ENCODE results near the gene GALNT12.

GALNT12 gene

DNA sequence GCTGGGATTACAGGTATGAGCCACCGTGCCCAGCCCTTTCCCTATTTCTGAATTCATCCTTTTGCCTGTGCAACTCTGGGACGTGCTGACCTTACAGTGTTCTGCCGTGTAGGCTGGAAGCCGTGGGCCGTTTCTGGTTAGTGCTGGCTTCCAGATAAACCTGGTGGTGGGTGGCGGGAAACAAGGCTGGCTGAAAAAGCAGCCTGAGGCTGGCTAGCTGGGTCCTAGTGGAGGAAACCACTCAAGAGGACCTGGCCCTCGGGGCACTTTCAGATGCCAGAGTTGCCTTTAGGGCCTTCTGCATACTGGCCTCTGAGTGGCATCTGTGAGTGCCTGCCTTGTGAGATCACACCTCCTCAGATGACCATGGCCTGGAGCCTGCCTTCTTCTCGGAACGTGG, 26.9 kb downstream of the GALNT12 start:
- DNase-seq: no peak

- no peak for DNase-seq
These were observed 28.7 kb downstream of the GALNT12 start for GRCh38 chr9:98836206-98836605.

- DNase-seq: no peak
These were observed 30.0 kb downstream of the GALNT12 start for GRCh38 chr9:98837516-98837915.

DNA sequence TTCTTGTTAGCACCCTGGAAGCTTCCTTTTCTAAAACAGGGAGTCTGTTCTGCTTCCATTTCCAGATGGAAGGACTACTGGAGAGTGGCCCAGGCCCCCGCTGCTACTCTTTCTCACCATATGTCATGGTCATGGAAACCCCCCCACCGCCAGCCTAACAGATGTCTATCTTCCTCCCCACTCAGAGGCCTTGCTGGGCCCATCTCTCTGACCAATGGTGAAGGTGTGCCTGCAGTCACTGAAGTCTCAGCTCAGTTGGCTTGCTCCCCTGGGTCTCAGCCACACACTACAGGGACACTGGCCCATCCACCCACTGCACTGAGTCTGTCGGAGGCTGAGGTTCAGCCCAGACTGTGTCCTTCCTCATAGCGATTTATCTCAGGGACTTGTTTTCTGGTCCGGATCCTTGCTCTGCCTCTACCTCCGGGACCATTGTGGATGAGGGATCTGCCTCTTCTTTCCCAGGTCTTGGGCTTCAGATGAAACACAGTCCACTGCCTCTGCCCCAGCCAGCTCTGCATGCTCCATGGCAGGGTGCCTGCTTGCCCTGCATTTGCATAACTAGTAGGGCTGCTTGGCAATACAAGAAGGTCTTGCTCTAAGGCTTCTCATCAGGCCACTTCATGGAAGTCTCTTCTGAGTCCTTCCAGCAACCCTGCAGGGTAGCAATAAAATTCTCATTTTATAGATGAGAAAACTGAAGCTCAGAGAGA, 30.8 kb downstream of the GALNT12 start:
- peak; percentile 42 for DNase-seq

GRCh38 chr9:98838868-98839565, 31.5 kb downstream of the GALNT12 start:
- no peak for DNase-seq

GRCh38 chr9:98839724-98840123, 32.3 kb downstream of the GALNT12 start:
- DNase-seq: no peak

DNA sequence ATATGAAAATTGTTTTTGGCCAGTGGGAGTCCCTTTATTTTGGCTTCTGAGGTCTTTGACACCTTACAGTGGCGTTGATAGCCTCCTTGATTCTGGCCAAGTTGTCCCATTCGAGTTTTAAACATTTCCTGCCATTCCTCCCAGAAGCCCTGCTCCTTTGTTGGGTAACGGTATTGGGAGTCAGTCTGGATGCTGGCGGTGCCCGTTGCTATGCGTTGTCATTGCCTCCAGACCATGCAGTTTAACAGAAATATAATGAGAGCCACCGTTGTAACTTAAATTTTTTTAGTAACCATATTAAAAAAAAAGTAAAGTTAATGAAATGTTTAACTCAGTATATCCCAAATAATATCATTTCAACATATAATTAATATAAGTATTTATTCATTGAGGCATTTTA, 35.0 kb downstream of the GALNT12 start:
- DNase-seq: no peak

- DNase-seq: no peak
These were observed 38.6 kb downstream of the GALNT12 start for GRCh38 chr9:98846081-98846480.

- no peak for DNase-seq
These were observed 39.4 kb downstream of the GALNT12 start for GRCh38 chr9:98846879-98847278.

GRCh38 chr9:98848450-98849149, 41.1 kb downstream of the GALNT12 start:
- peak; percentile 70 for DNase-seq

DNA sequence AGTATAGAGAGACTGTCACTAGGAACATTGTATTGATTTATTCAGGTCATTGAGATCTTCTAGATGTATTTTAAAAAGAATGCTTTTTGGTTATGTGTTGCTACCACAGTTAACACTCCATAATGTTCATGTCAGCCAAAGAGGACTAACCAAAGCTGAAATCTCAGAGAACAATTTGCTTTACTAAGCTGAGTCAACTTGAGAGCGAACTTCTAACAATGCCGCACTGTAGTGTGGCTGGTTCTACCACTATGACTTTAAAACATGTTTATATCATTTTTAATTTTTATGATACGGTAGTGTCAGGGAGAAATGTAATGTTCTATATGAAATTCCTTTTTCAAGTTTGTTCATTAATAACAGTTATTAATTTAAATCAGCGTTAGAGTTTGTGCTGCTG, 42.1 kb downstream of the GALNT12 start:
- no peak for DNase-seq

DNA sequence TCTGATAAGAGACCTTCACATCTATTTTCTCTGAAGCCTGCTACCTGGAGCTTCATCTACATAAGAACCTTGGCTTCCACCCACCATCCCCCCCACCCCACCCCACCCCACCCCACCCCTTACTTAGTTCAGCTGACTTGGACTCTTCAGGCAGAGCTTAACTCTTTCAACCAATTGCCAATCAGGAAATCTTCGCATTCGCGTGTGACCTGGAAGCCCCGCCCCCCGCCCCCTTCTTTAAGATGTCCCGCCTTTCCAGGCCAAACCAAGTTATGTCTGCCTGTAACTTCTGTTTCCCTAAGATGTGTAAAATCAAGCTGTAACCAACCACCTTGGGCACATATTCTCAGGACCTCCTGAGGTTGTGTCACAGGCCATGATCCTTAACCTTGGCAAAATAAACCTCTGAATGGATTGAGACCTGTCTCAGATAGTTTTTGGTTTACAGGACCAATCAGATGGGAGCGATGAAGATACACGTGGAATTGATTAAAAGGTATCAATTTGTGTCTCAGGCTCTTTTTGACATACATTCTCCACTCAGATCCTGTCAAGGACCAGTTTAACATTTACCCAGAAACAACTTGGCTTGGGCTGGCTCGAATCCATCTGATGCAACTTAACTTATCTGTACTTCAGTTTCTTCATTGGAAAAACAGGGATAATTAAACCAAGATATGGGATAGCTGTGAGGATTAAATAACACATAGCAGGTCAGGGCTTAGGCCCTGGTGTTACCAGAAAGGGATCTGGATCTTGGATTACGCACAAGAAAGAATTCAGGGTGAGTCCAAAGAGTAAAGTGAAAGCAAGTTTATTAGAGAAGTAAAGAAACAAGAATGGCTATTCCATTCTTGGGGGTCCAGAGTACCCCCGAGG, 43.6 kb downstream of the GALNT12 start:
- DNase-seq: no peak

DNA sequence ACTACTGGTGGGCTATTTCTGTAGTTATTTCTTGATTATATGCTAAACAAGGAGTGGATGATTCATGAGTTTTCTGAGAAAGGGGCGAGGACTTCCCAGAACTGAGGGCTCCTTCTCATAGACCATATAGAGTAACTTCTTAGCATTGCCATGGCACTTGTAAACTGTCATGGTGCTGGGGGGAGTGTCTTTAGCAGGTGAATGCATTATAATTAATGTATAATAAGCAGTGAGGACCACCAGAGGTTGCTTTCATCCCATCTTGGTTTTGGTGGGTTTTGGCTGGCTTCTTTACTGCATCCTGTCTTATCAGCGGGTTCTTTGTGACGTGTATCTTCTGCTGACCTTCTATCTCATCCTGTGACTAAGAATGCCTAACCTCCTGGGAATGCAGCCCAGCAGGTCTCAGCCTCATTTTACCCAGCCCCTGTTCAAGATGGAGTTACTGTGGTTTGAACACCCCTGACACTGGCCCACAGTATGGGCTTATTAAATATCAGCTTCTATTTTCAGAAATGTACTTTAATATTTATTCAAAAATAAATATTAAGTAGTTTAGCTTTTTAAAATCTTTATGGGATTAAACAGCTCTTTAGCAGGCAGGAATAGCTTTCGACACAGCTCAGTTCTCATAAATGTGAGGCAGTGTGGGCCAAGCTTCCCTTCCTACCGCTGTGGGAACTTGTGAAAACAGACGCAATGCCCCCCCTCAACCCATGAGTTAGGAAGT, 44.4 kb downstream of the GALNT12 start:
- DNase-seq: no peak

- DNase-seq: no peak
These were observed 44.9 kb downstream of the GALNT12 start for GRCh38 chr9:98852460-98852734.

DNA sequence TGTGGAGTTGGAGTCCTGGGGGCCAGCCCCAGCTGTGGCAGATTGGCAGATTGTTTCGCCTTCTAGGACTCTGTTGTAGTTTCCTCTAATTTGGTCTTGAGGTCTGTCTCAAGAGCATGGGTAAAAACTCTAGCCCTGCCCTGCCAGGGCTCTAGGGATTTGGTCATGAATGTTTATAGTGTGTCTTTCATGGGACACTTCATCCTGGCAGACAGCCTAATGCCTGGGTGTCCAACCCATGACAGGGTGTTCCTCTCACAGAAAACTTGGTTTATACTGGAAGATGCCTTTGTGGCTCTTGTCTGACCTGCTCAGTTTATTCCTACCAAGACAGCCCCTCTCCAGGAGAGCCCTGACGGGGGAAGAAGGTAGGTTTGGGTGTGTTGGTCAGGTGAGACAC, 45.5 kb downstream of the GALNT12 start:
- DNase-seq: no peak

GRCh38 chr9:98854266-98854665, 46.8 kb downstream of the GALNT12 start:
- DNase-seq: no peak

- no peak for DNase-seq
These were observed 48.1 kb downstream of the GALNT12 start for GRCh38 chr9:98855592-98855991.

DNA sequence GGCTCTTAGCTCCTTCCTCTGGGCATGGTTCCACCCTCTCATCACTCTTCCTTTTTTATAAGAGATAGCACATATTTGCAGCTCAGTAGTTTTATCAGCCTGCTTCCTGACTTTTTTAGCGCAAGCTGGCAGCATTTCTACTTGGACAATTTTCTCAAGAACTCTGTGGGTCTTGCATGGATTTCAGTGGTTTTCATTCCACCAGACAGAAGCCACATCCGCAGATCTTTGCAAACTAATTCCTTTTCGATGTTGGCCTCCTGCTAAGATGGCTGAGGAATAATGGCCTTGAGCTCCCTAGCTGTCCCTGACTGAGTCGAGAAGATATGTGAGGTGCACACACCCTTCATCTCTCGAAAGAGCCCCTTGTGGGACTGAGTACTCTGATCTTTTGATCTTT, 49.5 kb downstream of the GALNT12 start:
- DNase-seq: no peak

DNA sequence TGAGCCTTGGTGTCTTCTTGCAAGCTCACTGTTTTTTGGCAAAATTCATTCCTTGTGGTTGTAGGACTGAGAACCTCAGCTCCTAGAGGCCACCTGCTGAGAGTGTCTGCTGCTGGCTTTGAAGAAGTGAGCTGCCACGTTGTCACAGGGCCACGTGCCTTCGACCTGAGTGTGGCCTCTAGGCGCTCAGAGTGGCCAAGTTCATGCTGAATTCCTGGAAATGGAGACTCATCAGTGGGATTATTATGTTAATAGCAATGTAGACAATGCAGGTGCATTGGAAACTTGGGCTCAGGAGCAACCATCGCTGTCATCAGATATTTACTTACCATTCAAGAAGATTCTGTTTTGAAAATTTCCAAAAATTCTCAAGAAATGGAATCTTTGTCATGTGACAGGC, 52.5 kb downstream of the GALNT12 start:
- DNase-seq: no peak

- DNase-seq: peak; percentile 88
These were observed 53.4 kb downstream of the GALNT12 start for GRCh38 chr9:98860871-98861293.

- no peak for DNase-seq
These were observed 54.5 kb downstream of the GALNT12 start for GRCh38 chr9:98861781-98862504.

- no peak for DNase-seq
These were observed 55.5 kb downstream of the GALNT12 start for GRCh38 chr9:98862936-98863335.

Data from NCI-H446 treated with DMSO at 0.1 percent for 48 hours (cell line).